Stimulated activated naive CD4-positive, alpha-beta T cell treated with Interleukin-2 at 50 U/mL for 16 hours (primary cell): Measurements from ENCODE around the gene RASGEF1B.
"Not testable (repeated sequence)": the region's sequence is repeated elsewhere in the genome, so short reads cannot be mapped to it uniquely, and the experiment has no call there.

Source experiments
- DNase-seq: peaks from one replicate; lab custom pipeline; 2025; lab: John Stamatoyannopoulos, UW

RASGEF1B gene

GRCh38 chr4:81498046-81498445 lies 26.3 kb upstream of the RASGEF1B start:
- DNase-seq, result no peak

- no peak for DNase-seq
Observed at GRCh38 chr4:81495345-81495744, 23.6 kb upstream of the RASGEF1B start.

- DNase-seq, result no peak
Observed at GRCh38 chr4:81494031-81494431, 22.3 kb upstream of the RASGEF1B start.

GRCh38 chr4:81492606-81493230 lies 21.0 kb upstream of the RASGEF1B start:
- no peak for DNase-seq

- no peak for DNase-seq
Observed at GRCh38 chr4:81491943-81492342, 20.2 kb upstream of the RASGEF1B start.

- no peak for DNase-seq
Observed at GRCh38 chr4:81490403-81491160, 18.9 kb upstream of the RASGEF1B start.

- no peak for DNase-seq
Observed at GRCh38 chr4:81486502-81486901, 14.8 kb upstream of the RASGEF1B start.

GRCh38 chr4:81485310-81485980 lies 13.7 kb upstream of the RASGEF1B start:
- no peak for DNase-seq

- no peak for DNase-seq
Observed at GRCh38 chr4:81482326-81482725, 10.6 kb upstream of the RASGEF1B start.

- no peak for DNase-seq
Observed at GRCh38 chr4:81481151-81481550, 9.4 kb upstream of the RASGEF1B start.

- DNase-seq, result not testable (repeated sequence)
Observed at GRCh38 chr4:81479573-81479972, 7.9 kb upstream of the RASGEF1B start.

- not testable (repeated sequence) for DNase-seq
Observed at GRCh38 chr4:81473331-81474265, 1.9 kb upstream of the RASGEF1B start.

- peak; percentile 63 for DNase-seq
Observed at GRCh38 chr4:81472281-81473182, 825 bp upstream of the RASGEF1B start.

GRCh38 chr4:81471298-81471587 lies 464 bp downstream of the RASGEF1B start:
- peak; percentile 19 for DNase-seq

- peak; percentile 1 for DNase-seq
Observed at GRCh38 chr4:81470456-81471297, 1.0 kb downstream of the RASGEF1B start.

- no peak for DNase-seq
Observed at GRCh38 chr4:81469781-81470455, 1.8 kb downstream of the RASGEF1B start.

GRCh38 chr4:81468678-81469077 lies 3.0 kb downstream of the RASGEF1B start:
- no peak for DNase-seq

GRCh38 chr4:81467672-81467964 lies 4.1 kb downstream of the RASGEF1B start:
- DNase-seq, result no peak

GRCh38 chr4:81466841-81467671 lies 4.7 kb downstream of the RASGEF1B start:
- DNase-seq, result peak; percentile 57
